ENCODE results near the gene SEC62.

GRCh38 chr3:169992156-169992555, 25.5 kb downstream of the SEC62 start:
- TF ChIP-seq, protein P1, sequence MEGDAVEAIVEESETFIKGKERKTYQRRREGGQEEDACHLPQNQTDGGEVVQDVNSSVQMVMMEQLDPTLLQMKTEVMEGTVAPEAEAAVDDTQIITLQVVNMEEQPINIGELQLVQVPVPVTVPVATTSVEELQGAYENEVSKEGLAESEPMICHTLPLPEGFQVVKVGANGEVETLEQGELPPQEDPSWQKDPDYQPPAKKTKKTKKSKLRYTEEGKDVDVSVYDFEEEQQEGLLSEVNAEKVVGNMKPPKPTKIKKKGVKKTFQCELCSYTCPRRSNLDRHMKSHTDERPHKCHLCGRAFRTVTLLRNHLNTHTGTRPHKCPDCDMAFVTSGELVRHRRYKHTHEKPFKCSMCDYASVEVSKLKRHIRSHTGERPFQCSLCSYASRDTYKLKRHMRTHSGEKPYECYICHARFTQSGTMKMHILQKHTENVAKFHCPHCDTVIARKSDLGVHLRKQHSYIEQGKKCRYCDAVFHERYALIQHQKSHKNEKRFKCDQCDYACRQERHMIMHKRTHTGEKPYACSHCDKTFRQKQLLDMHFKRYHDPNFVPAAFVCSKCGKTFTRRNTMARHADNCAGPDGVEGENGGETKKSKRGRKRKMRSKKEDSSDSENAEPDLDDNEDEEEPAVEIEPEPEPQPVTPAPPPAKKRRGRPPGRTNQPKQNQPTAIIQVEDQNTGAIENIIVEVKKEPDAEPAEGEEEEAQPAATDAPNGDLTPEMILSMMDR (IDR thresholded peaks at IDR 0.05; ENCODE audit: low read length): no peak
- no peak for TF ChIP-seq EZH2 (optimal IDR thresholded peaks at IDR 0.05; ENCODE audit: low read depth, low read length)

Data from MM.1S (cell line).